Measurements from ENCODE around the gene ZNF407. TPM values are rescaled to one million over a fixed set of nuclear protein-coding genes. Genes with fewer than 3 reads are reported as not detected.

ZNF407 gene, protein sequence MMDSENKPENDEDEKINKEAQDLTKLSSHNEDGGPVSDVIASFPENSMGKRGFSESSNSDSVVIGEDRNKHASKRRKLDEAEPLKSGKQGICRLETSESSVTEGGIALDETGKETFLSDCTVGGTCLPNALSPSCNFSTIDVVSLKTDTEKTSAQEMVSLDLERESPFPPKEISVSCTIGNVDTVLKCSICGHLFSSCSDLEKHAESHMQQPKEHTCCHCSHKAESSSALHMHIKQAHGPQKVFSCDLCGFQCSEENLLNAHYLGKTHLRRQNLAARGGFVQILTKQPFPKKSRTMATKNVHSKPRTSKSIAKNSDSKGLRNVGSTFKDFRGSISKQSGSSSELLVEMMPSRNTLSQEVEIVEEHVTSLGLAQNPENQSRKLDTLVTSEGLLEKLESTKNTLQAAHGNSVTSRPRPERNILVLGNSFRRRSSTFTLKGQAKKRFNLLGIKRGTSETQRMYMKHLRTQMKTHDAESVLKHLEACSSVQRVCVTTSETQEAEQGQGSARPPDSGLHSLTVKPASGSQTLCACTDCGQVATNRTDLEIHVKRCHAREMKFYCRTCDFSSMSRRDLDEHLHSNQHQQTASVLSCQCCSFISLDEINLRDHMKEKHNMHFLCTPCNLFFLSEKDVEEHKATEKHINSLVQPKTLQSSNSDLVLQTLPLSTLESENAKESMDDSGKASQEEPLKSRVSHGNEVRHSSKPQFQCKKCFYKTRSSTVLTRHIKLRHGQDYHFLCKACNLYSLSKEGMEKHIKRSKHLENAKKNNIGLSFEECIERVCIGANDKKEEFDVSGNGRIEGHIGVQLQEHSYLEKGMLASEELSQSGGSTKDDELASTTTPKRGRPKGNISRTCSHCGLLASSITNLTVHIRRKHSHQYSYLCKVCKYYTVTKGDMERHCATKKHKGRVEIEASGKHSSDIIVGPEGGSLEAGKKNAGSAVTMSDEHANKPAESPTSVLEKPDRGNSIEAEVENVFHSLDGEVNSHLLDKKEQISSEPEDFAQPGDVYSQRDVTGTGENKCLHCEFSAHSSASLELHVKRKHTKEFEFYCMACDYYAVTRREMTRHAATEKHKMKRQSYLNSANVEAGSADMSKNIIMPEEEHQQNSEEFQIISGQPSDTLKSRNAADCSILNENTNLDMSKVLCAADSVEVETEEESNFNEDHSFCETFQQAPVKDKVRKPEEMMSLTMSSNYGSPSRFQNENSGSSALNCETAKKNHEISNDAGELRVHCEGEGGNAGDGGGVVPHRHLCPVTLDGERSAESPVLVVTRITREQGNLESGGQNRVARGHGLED (N-terminal part only)
- 12.9 and 13.6 TPM in 2 replicates for total RNA-seq

DNA sequence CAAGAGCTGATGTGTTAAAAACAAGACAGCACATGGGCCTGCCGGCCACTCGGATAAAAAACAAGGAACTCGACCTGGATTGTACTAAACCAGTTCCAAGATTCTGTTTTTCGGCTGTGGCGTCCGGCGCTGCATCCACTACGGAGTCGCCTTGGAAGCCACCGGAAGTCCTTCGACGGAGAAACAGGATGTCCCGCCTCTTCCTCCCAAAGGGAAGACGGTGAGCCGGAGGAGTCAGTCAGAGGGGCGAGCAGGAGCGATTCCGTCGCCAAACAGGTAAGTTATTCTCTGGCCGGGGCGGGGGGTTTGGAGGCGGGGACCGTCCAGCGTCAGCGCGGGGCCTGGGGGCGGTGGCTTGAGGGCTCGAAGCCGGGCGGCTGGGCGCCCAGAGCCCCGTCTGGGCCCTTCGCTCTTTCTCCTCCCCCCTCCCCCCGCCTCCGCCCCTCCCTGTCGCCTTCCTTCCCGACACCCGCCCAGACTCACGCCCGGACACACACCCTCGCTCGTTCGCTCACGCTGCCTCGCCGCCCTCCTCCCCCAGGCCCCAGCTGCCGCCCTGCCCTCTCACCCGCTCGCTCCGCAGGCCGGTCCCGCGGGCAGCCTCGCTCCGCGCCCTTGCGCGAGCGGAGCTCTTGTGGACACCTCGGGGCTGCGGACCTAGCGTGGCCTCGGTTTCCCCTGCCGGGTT, at the start of gene ZNF407:
TSS of gene ZNF407 (plus strand) at position 209 of the 688 bp plus-strand sequence. CDS start 33,150 bp downstream, outside the sequence.

Other genes starting within 250 kb of the ZNF407 start
- gene DIPK1C, start 140.6 kb upstream of the ZNF407 start, total RNA-seq, result not detected in 2 replicates
- gene CNDP2, start 101.5 kb upstream of the ZNF407 start, total RNA-seq, result 37.9 and 52.4 TPM in 2 replicates
- 0.06 TPM in 1 of 2 replicates, not detected in the other for gene CNDP1, start 63.4 kb upstream of the ZNF407 start, total RNA-seq